OCI-LY7 (cell line): ENCODE results near the gene C1orf174.

Source experiments
- EZH2phosphoT487 ChIP-seq: fragments of 200-600 bp; sonication (generic); IDR thresholded peaks from 2 replicates; pipeline ENCODE4 v1.6.1; 2018; ENCODE audit warnings: low read depth, borderline replicate concordance, mild to moderate bottlenecking, mixed run types, antibody characterized with exemption, low read length, moderate library complexity, mixed read lengths
- TF ChIP-seq, protein P1 (sequence below): fragments of 200-600 bp; sonication (generic); conservative IDR thresholded peaks from 2 replicates; pipeline ENCODE4 v1.5.1; 2014; ENCODE audit warnings: mild to moderate bottlenecking, antibody characterized with exemption, low read length, moderate library complexity, mixed read lengths

GRCh38 chr1:3869751-3870301, 30.2 kb downstream of the C1orf174 start:
- TF ChIP-seq, protein P1, sequence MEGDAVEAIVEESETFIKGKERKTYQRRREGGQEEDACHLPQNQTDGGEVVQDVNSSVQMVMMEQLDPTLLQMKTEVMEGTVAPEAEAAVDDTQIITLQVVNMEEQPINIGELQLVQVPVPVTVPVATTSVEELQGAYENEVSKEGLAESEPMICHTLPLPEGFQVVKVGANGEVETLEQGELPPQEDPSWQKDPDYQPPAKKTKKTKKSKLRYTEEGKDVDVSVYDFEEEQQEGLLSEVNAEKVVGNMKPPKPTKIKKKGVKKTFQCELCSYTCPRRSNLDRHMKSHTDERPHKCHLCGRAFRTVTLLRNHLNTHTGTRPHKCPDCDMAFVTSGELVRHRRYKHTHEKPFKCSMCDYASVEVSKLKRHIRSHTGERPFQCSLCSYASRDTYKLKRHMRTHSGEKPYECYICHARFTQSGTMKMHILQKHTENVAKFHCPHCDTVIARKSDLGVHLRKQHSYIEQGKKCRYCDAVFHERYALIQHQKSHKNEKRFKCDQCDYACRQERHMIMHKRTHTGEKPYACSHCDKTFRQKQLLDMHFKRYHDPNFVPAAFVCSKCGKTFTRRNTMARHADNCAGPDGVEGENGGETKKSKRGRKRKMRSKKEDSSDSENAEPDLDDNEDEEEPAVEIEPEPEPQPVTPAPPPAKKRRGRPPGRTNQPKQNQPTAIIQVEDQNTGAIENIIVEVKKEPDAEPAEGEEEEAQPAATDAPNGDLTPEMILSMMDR = no peak
- TF ChIP-seq EZH2phosphoT487 = no peak
